Measurements from ENCODE around the gene CYBA. TPM values are rescaled to one million over a fixed set of nuclear protein-coding genes. Genes with fewer than 3 reads are reported as not detected.
"Not testable (repeated sequence)": the region's sequence is repeated elsewhere in the genome, so short reads cannot be mapped to it uniquely, and the experiment has no call there.

The CYBA gene
- total RNA-seq, 1 donor from 2014 or later = 877 TPM

GRCh38 chr16:88613911-88614817 is 36.7 kb downstream of the CYBA start:
- H3K4me3 ChIP-seq (ENCODE audit: low read depth, low read length) = no peak overlapping the region
- no peak for DNase-seq (ENCODE audit: low read depth)
- TF ChIP-seq CTCF (conservative IDR thresholded peaks at IDR 0.05; ENCODE audit: low read depth, low read length) = no peak

GRCh38 chr16:88613293-88613692 is 37.6 kb downstream of the CYBA start:
- no peak for TF ChIP-seq CTCF (conservative IDR thresholded peaks at IDR 0.05; ENCODE audit: low read depth, low read length)
- no peak for DNase-seq (ENCODE audit: low read depth)
- H3K4me3 ChIP-seq (ENCODE audit: low read depth, low read length) = no peak overlapping the region

GRCh38 chr16:88610909-88611812 is 39.7 kb downstream of the CYBA start:
- no peak for TF ChIP-seq CTCF (conservative IDR thresholded peaks at IDR 0.05; ENCODE audit: low read depth, low read length)
- H3K4me3 ChIP-seq (ENCODE audit: low read depth, low read length) = no peak overlapping the region
- DNase-seq (ENCODE audit: low read depth) = no peak

GRCh38 chr16:88610080-88610479 is 40.8 kb downstream of the CYBA start:
- no peak overlapping the region for H3K4me3 ChIP-seq (ENCODE audit: low read depth, low read length)
- no peak for DNase-seq (ENCODE audit: low read depth)
- peak; percentile 26 for TF ChIP-seq CTCF (conservative IDR thresholded peaks at IDR 0.05; ENCODE audit: low read depth, low read length)

- DNase-seq (ENCODE audit: low read depth); H3K4me3 ChIP-seq (ENCODE audit: low read depth, low read length): not testable (repeated sequence)
Measured at GRCh38 chr16:88609426-88609825, 41.4 kb downstream of the CYBA start.

- H3K4me3 ChIP-seq (ENCODE audit: low read depth, low read length) = no peak overlapping the region
- DNase-seq (ENCODE audit: low read depth) = no peak
- no peak for TF ChIP-seq CTCF (conservative IDR thresholded peaks at IDR 0.05; ENCODE audit: low read depth, low read length)
Measured at GRCh38 chr16:88608076-88608475, 42.8 kb downstream of the CYBA start.

- no peak for TF ChIP-seq CTCF (conservative IDR thresholded peaks at IDR 0.05; ENCODE audit: low read depth, low read length)
- DNase-seq (ENCODE audit: low read depth) = no peak
- H3K4me3 ChIP-seq (ENCODE audit: low read depth, low read length) = no peak overlapping the region
Measured at GRCh38 chr16:88606148-88606757, 44.6 kb downstream of the CYBA start.

All from epithelial cell of proximal tubule (primary cell).